ENCODE data around the gene FBLN5. TPM values are rescaled to one million over a fixed set of nuclear protein-coding genes. Genes with fewer than 3 reads are reported as not detected.

Gene FBLN5
- total RNA-seq, 1 donor from 2014 or later = 41.5 TPM

DNA sequence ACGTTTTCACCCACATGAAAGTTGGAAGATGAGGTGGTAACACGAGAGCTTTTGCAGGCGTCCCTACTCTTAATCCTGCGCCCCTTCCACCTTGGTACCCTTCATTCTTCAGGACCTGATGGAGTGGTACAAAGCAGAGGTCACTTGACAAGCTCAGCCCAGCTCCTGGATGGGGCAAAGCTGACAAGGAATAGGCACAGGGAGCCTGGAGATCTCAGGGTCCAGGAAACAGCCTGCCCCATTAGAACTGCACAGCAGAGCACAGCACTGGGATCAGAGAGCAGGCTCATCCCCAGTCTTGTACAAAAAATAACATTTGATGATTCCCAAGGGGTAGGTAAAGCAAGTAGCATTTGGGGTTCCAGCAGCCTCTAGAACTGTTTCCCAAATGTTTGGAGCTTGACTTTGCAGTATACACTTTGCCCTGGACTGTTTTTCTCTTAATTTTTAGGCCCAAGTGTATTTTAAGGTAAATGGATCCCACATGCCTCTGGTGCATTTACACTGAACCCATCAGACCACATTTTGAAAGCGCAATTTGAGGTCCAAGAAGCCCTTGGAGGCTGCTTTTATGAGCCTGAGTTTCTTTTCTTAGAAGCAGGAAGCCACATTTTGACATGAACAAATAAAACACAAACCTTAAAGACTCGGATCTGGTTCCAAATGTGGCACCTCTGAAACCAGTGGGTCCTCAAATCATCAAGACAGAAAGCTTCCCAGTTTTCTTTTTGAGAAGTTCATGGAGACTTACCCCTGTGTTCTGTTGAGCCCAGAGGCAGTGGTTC, 80.8 kb downstream of the FBLN5 start:
- peaks cover 9% of the 10 kb centered on the region for H3K36me3 Mint-ChIP-seq
- peaks cover 2% of the 10 kb centered on the region for H3K4me1 Mint-ChIP-seq
- H3K9me3 Mint-ChIP-seq = no peaks in the 10 kb centered on the region

DNA sequence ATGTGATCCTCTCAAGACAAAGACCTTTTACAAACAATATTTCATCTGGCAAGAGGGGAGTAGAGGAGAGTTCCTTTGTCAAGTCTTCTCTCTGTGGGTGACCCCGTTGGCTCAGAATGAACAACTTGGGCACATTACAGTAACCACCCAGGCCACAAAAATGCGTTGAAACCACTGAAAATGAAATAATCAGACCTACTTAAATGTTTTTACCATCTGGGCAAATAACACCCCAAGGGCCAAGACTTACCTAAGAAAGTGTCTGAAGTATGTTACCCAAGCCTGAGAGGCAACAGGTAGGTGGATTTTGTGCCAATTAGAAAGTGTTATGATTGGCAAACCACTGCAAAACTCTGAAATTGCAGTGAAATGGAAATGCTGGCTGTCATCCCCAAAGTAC, 81.4 kb downstream of the FBLN5 start:
- H3K4me1 Mint-ChIP-seq = peaks cover 2% of the 10 kb centered on the region
- TF ChIP-seq, protein P1, sequence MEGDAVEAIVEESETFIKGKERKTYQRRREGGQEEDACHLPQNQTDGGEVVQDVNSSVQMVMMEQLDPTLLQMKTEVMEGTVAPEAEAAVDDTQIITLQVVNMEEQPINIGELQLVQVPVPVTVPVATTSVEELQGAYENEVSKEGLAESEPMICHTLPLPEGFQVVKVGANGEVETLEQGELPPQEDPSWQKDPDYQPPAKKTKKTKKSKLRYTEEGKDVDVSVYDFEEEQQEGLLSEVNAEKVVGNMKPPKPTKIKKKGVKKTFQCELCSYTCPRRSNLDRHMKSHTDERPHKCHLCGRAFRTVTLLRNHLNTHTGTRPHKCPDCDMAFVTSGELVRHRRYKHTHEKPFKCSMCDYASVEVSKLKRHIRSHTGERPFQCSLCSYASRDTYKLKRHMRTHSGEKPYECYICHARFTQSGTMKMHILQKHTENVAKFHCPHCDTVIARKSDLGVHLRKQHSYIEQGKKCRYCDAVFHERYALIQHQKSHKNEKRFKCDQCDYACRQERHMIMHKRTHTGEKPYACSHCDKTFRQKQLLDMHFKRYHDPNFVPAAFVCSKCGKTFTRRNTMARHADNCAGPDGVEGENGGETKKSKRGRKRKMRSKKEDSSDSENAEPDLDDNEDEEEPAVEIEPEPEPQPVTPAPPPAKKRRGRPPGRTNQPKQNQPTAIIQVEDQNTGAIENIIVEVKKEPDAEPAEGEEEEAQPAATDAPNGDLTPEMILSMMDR (IDR thresholded peaks at IDR 0.05; ENCODE audit: unreplicated experiment) = no peak
- no peak overlapping the region for H3K4me3 Mint-ChIP-seq
- H3K9me3 Mint-ChIP-seq = no peaks in the 10 kb centered on the region
- peaks cover 3% of the 10 kb centered on the region for H3K27me3 Mint-ChIP-seq (ENCODE audit: low read depth)
- H3K36me3 Mint-ChIP-seq = peaks cover 9% of the 10 kb centered on the region
- DNase-seq (ENCODE audit: low spot score in 2 of 2, unreplicated experiment in 2 of 2) = no peak
- H3K27ac Mint-ChIP-seq = no peak overlapping the region

More for the DNA sequence above, 80.8 kb downstream of the FBLN5 start:
- no peak overlapping the region for H3K4me3 Mint-ChIP-seq
- TF ChIP-seq, protein P1 (IDR thresholded peaks at IDR 0.05; ENCODE audit: unreplicated experiment) = no peak
- H3K27ac Mint-ChIP-seq = no peak overlapping the region
- DNase-seq (ENCODE audit: low spot score in 2 of 2, unreplicated experiment in 2 of 2) = no peak
- no peaks in the 10 kb centered on the region for H3K27me3 Mint-ChIP-seq (ENCODE audit: low read depth)

DNA sequence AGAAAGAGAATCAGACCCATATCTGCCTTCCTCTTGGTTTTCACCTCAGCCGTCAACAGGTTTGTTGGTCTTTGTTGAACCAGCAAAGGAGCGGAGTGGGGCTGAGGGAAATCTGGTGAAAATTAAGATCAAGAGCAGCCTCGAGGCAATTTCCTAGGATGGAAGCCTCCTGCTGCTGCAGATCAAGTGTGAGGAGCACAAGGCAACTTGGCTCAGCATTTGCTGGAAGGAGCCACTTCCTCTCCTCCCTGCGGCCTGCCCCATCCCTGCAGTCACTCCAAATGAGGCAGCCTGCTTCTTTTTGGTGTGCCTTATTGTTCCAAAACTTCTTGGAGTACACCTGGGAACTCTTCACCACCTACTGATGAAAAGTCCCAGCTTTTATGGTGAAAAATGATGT, 85.1 kb downstream of the FBLN5 start:
- no peak for DNase-seq (ENCODE audit: low spot score in 2 of 2, unreplicated experiment in 2 of 2)
- Mint-ChIP-seq H3K9me3 (no peaks in the 10 kb centered on the region), H3K4me3 (no peak overlapping the region), H3K36me3 (peaks cover 3% of the 10 kb centered on the region), H3K27ac (no peak overlapping the region), H3K4me1 (peaks cover 5% of the 10 kb centered on the region), H3K27me3 (ENCODE audit: low read depth) (peaks cover 22% of the 10 kb centered on the region)
- TF ChIP-seq, protein P1 (IDR thresholded peaks at IDR 0.05; ENCODE audit: unreplicated experiment) = no peak

DNA sequence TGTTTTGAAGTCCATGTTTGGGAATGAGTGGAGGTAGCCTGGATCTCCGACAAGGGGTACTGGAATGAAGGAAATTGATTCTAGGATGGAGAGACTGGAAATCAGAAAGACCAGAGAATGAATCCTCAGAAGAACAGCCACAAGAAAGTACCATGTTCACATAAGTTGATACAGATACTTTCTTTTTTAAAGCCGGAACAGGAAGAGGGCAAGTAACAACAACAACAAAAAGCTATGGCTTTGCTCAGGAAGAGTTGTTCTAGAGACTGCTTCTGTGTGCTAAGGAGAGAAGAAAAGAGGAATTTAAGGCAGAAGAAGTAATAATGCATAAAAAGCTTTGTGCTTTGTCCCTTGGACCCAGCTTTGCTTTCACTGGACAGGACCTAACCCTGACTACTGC, 86.4 kb downstream of the FBLN5 start:
- no peak overlapping the region for H3K27ac Mint-ChIP-seq

DNA sequence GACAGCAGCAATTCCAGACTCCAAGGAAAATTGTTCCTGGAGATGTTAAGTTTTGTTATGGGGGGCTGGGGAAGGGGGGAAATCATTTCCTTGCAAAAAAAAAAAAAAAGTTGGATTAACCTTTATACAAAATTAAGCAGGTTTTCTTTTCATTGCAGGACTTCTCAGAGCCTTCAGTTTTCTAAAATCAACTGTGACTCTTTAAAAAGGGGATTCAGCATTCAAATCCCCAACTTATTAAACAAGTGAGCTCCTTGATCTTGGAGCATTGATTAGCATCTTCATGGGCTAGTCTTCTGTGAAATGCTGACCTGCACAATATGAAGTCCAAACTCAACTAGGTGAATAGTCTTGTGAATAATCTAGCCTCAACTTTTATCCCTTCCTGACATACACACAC, 87.3 kb downstream of the FBLN5 start:
- H3K9me3 Mint-ChIP-seq = no peaks in the 10 kb centered on the region
- H3K36me3 Mint-ChIP-seq = no peaks in the 10 kb centered on the region
- H3K27ac Mint-ChIP-seq = no peak overlapping the region
- peaks cover 30% of the 10 kb centered on the region for H3K27me3 Mint-ChIP-seq (ENCODE audit: low read depth)
- peaks cover 5% of the 10 kb centered on the region for H3K4me1 Mint-ChIP-seq
- TF ChIP-seq, protein P1 (IDR thresholded peaks at IDR 0.05; ENCODE audit: unreplicated experiment) = no peak
- DNase-seq (ENCODE audit: low spot score in 2 of 2, unreplicated experiment in 2 of 2) = no peak
- H3K4me3 Mint-ChIP-seq = no peak overlapping the region

More for the DNA sequence above, 86.4 kb downstream of the FBLN5 start:
- Mint-ChIP-seq H3K9me3 (no peaks in the 10 kb centered on the region), H3K4me1 (peaks cover 5% of the 10 kb centered on the region), H3K36me3 (no peaks in the 10 kb centered on the region), H3K4me3 (no peak overlapping the region), H3K27me3 (ENCODE audit: low read depth) (peaks cover 23% of the 10 kb centered on the region)
- TF ChIP-seq, protein P1 (IDR thresholded peaks at IDR 0.05; ENCODE audit: unreplicated experiment) = no peak
- DNase-seq (ENCODE audit: low spot score in 2 of 2, unreplicated experiment in 2 of 2) = no peak

Data from mesothelial cell of epicardium (in vitro differentiated cells).